Chondrocyte (in vitro differentiated cells): ENCODE measurements around the gene RASAL2. TPM values are rescaled to one million over a fixed set of nuclear protein-coding genes. Genes with fewer than 3 reads are reported as not detected.

Experiments
- DNase-seq: peaks from one replicate; pipeline ENCODE4 v3.0.0; 2021; ENCODE audit warnings: mixed read lengths, low spot score
- H3K27ac Mint-ChIP-seq: one replicate; pipeline ENCODE4 v1.8.0; 2021; ENCODE audit warnings: mild to moderate bottlenecking, moderate library complexity, mixed read lengths; ENCODE audit not compliant: unreplicated experiment
- H3K27me3 Mint-ChIP-seq: 2 replicates; pipeline ENCODE4 v1.8.0; 2021; ENCODE audit warnings: low read depth, mixed read lengths
- H3K36me3 Mint-ChIP-seq: 2 replicates; pipeline ENCODE4 v1.8.0; 2021; ENCODE audit warnings: low read depth, mixed read lengths
- H3K4me1 Mint-ChIP-seq: 2 replicates; pipeline ENCODE4 v1.8.0; 2021; ENCODE audit warnings: low read depth, mild to moderate bottlenecking, mixed read lengths
- H3K4me3 Mint-ChIP-seq: one replicate; pipeline ENCODE4 v1.8.0; 2021; ENCODE audit warnings: mild to moderate bottlenecking, moderate library complexity, mixed read lengths; ENCODE audit not compliant: unreplicated experiment
- H3K9me3 Mint-ChIP-seq: 2 replicates; pipeline ENCODE4 v1.8.0; 2021; ENCODE audit warnings: low read depth, mixed read lengths
- total RNA-seq: library from RNA; stranded (reverse); gene quantifications from 3 replicates; pipeline ENCODE4 v1.2.1, GENCODE V29; 2021
- TF ChIP-seq, protein P1 (sequence below): fragments of 200-600 bp; sonication (generic); IDR thresholded peaks from 2 replicates; pipeline ENCODE4 v1.5.0; 2021; ENCODE audit warnings: antibody characterized with exemption, mild to moderate bottlenecking, moderate library complexity

Gene RASAL2
- total RNA-seq, 1 donor from 2014 or later, result 40.1 TPM

DNA sequence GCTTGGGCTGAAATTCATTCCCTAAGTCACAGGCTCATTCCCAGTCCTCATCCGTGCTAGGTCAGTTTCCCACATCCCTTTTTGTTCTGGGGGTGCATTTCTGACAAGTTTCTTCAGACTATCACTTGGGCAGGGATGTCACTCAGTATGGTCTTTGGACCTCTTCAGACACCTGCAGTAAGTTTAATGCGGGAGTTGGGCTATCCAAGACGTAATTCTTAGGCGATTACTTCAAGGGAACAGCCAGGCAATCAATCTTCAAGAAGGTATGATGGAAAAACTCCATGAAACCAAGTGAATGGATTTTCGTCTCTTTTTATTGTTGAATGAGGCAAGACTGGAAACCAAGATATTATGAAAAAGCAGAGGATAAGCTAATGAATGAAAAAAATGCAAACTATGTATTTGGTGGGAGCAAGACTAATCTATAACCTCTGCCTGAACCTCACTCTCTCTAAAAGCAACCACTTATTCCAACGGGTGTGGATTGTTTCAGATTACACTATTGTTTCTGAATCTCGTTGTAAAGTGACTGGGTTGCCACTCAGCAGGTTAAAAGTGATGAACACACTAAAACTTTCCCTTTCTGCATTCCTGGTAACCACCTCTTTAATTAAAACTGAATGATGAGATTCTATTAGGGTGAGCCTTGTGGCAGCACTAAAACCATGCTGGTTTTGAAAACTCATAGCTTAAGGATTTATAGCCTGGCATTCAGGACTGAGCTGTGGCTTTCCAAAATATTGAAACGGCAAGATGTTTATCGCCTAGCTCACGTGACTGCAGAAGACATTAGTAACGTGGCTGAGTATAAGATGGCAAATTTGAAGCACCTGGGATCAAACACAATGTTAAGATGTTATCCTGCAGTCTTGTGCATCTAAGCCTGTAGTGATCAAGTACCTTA, 1.1 kb downstream of the RASAL2 start:
- Mint-ChIP-seq H3K9me3 (no peaks in the 10 kb centered on the region), H3K27me3 (no peaks in the 10 kb centered on the region), H3K27ac (peak overlapping the region; percentile 76), H3K36me3 (no peaks in the 10 kb centered on the region), H3K4me1 (peaks cover 73% of the 10 kb centered on the region), H3K4me3 (peak overlapping the region; percentile 88)
- DNase-seq, result no peak
- TF ChIP-seq, protein P1, sequence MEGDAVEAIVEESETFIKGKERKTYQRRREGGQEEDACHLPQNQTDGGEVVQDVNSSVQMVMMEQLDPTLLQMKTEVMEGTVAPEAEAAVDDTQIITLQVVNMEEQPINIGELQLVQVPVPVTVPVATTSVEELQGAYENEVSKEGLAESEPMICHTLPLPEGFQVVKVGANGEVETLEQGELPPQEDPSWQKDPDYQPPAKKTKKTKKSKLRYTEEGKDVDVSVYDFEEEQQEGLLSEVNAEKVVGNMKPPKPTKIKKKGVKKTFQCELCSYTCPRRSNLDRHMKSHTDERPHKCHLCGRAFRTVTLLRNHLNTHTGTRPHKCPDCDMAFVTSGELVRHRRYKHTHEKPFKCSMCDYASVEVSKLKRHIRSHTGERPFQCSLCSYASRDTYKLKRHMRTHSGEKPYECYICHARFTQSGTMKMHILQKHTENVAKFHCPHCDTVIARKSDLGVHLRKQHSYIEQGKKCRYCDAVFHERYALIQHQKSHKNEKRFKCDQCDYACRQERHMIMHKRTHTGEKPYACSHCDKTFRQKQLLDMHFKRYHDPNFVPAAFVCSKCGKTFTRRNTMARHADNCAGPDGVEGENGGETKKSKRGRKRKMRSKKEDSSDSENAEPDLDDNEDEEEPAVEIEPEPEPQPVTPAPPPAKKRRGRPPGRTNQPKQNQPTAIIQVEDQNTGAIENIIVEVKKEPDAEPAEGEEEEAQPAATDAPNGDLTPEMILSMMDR, result no peak

DNA sequence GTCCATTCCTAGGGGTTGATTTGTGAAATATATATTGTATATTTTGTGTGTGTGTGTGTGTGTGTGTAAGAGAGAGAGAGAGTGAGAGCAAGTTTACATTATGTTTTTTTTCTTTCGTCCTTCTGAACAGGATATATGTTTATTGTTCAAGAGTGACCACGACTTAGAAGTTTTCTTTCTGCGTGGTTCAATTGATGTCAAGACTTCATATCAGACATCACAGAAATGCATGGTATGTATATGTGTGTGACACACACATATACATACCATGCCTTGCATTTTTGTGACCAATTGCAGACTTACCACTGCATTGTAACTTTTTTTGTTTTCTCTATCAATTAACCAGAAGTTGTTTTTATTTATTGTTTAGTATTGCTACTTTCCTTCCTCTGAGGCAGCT, 2.5 kb downstream of the RASAL2 start:
- H3K27ac Mint-ChIP-seq, result peak overlapping the region; percentile 76
- no peaks in the 10 kb centered on the region for H3K36me3 Mint-ChIP-seq
- no peaks in the 10 kb centered on the region for H3K9me3 Mint-ChIP-seq
- TF ChIP-seq, protein P1, result no peak
- no peaks in the 10 kb centered on the region for H3K27me3 Mint-ChIP-seq
- H3K4me1 Mint-ChIP-seq, result peaks cover 87% of the 10 kb centered on the region
- DNase-seq, result no peak
- H3K4me3 Mint-ChIP-seq, result peak overlapping the region; percentile 88

DNA sequence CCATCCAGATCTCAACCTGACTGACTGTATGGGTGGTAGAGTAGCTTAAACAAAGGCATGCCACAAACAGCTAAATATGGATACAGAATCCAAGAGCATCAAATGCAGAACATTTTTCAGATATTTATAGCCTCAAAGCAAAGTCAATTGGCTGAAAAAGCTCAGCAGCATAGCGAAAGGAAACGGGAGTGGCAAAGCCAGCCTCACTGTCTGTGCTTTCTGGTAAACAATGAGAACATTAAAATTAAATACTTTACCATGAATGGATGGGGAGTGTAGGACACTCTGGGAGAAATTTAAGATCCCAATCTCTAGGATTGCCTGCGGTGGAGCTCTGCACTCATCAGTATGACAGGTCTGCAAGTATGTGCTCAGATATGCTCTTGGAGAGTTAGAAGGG, 4.4 kb downstream of the RASAL2 start:
- Mint-ChIP-seq H3K27ac (peak overlapping the region; percentile 62), H3K36me3 (no peaks in the 10 kb centered on the region), H3K27me3 (no peaks in the 10 kb centered on the region), H3K4me3 (peak overlapping the region; percentile 59), H3K4me1 (peaks cover 82% of the 10 kb centered on the region), H3K9me3 (no peaks in the 10 kb centered on the region)
- TF ChIP-seq, protein P1, result no peak
- no peak for DNase-seq

DNA sequence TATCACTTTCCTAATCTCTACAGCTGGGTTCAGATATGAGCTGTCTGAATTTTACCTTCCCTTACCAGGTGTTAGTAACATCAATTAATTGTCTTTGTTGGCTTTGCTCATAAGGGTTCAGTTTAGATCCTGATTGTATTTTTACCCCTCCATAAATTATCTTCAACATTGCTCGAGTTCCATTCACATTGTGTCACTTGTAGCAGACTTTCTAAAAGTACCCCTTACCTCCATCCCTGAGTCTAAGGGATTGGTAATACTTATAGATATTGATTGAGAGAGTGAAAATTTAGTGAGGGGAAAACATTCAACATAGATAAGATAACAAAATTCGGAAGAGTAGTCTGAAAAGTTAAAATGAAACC, 7.3 kb downstream of the RASAL2 start:
- Mint-ChIP-seq H3K36me3 (no peaks in the 10 kb centered on the region), H3K4me3 (no peak overlapping the region), H3K4me1 (peaks cover 86% of the 10 kb centered on the region), H3K9me3 (no peaks in the 10 kb centered on the region), H3K27ac (peak overlapping the region; percentile 80), H3K27me3 (no peaks in the 10 kb centered on the region)
- TF ChIP-seq, protein P1, result no peak
- no peak for DNase-seq

DNA sequence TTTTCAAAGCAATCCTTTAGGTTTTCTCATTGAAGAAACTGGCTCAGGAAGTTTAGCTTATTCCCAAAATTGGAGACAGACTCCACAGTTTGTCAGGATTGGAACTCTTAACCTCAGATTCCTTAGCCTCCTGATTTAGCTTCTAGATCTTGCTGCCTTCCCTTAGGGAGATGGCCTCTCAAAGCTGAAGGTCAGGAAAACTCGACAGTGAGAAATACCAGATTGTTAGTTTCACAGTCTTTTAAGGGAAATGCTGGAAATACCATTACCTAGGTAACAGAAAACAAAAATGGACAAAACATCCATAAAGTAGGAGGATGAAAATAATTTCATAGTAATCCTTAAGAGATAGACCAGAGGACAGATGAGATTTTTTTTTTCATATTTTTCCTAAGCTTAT, 7.8 kb downstream of the RASAL2 start:
- Mint-ChIP-seq H3K4me3 (no peak overlapping the region), H3K27ac (peak overlapping the region; percentile 80), H3K9me3 (no peaks in the 10 kb centered on the region), H3K36me3 (no peaks in the 10 kb centered on the region), H3K4me1 (peaks cover 83% of the 10 kb centered on the region), H3K27me3 (no peaks in the 10 kb centered on the region)
- no peak for DNase-seq
- TF ChIP-seq, protein P1, result no peak
